ENCODE data around the gene SBNO2. TPM values are rescaled to one million over a fixed set of nuclear protein-coding genes. Genes with fewer than 3 reads are reported as not detected.

Gene SBNO2
- total RNA-seq, 1 experiment from 2014 or later = 46.3 TPM

GRCh38 chr19:1088416-1089010, 85.6 kb downstream of the SBNO2 start:
- TF ChIP-seq, protein P1, sequence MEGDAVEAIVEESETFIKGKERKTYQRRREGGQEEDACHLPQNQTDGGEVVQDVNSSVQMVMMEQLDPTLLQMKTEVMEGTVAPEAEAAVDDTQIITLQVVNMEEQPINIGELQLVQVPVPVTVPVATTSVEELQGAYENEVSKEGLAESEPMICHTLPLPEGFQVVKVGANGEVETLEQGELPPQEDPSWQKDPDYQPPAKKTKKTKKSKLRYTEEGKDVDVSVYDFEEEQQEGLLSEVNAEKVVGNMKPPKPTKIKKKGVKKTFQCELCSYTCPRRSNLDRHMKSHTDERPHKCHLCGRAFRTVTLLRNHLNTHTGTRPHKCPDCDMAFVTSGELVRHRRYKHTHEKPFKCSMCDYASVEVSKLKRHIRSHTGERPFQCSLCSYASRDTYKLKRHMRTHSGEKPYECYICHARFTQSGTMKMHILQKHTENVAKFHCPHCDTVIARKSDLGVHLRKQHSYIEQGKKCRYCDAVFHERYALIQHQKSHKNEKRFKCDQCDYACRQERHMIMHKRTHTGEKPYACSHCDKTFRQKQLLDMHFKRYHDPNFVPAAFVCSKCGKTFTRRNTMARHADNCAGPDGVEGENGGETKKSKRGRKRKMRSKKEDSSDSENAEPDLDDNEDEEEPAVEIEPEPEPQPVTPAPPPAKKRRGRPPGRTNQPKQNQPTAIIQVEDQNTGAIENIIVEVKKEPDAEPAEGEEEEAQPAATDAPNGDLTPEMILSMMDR (conservative IDR thresholded peaks at IDR 0.05) = no peak
- H3K36me3 Mint-ChIP-seq (ENCODE audit: insufficient read depth in 1 of 3, low read depth in 3 of 3) = peaks cover 17 to 58% (median 50%) of the 10 kb centered on the region in 3 experiments; a peak in 6 of 7 replicates
- no peaks in the 10 kb centered on the region for H3K9me3 ChIP-seq (ENCODE audit: control insufficient read depth, low read depth, low read length)
- no peaks in the 10 kb centered on the region for H3K9me3 Mint-ChIP-seq
- H3K27ac ChIP-seq (ENCODE audit: insufficient read length, low read depth, low read length) = no peak overlapping the region
- no peak overlapping the region for H3T11ph ChIP-seq (ENCODE audit: low read length)
- peak overlapping the region in 1 of 3 experiments; percentile 70; a peak in 1 of 7 replicates for H3K27ac Mint-ChIP-seq
- no peaks in the 10 kb centered on the region for H3K79me1 ChIP-seq (ENCODE audit: insufficient read depth, low read depth, low read length, poor library complexity, severe bottlenecking)
- no peak overlapping the region for H3K18ac ChIP-seq (ENCODE audit: insufficient read length, low read depth, low read length)
- no peak overlapping the region for H4K8ac ChIP-seq (replicated peaks; ENCODE audit: insufficient read length, low read depth, low read length)
- peaks cover under 1 to 2% of the 10 kb centered on the region in 2 experiments; a peak in 3 of 4 replicates for H3K4me1 Mint-ChIP-seq
- no peaks in the 10 kb centered on the region for H3K23me2 ChIP-seq (ENCODE audit: insufficient read length, low read depth, low read length, poor library complexity, severe bottlenecking)
- no peak overlapping the region for H2BK15ac ChIP-seq (ENCODE audit: low read depth, low read length)
- no peak overlapping the region for H3K4me3 Mint-ChIP-seq
- no peak overlapping the region for H3K23ac ChIP-seq (ENCODE audit: insufficient read length, low read depth, low read length)
- no peak overlapping the region for H3K4me2 ChIP-seq (ENCODE audit: insufficient read depth, insufficient read length, low read length)
- H4K91ac ChIP-seq (ENCODE audit: insufficient read length, low read depth, low read length) = no peak overlapping the region
- H4K20me1 ChIP-seq (ENCODE audit: control insufficient read depth, insufficient read depth, insufficient read length) = no peaks in the 10 kb centered on the region
- H3K56ac ChIP-seq (ENCODE audit: insufficient read length, low read depth, low read length) = no peak overlapping the region
- H2BK120ac ChIP-seq (ENCODE audit: low read depth, low read length, poor library complexity, severe bottlenecking) = no peak overlapping the region
- no peak overlapping the region for H2BK12ac ChIP-seq (ENCODE audit: insufficient read length, low read depth, low read length)
- no peak overlapping the region for H3K4ac ChIP-seq (ENCODE audit: low read depth, low read length)
- no peaks in the 10 kb centered on the region for H3K79me2 ChIP-seq (ENCODE audit: insufficient read depth, low read length)
- H2AK5ac ChIP-seq (ENCODE audit: insufficient read length, low read length) = no peak overlapping the region
- no peak overlapping the region for H2BK20ac ChIP-seq (ENCODE audit: low read depth, low read length, poor library complexity, severe bottlenecking)
- H3K27me3 Mint-ChIP-seq (ENCODE audit: low read depth) = no peaks in the 10 kb centered on the region
- H3K27me3 ChIP-seq (ENCODE audit: insufficient read depth, low read length) = no peaks in the 10 kb centered on the region
- no peak overlapping the region for H2BK5ac ChIP-seq (ENCODE audit: insufficient read length, low read length)
- no peak overlapping the region for H3K9ac ChIP-seq (ENCODE audit: extremely low read depth, insufficient read length, low read length)
- WGBS (ENCODE audit: extremely low coverage, insufficient read length, low lambda C conversion rate) = no CpG with 5 or more reads among the region's 27 CpGs
- no peak overlapping the region for H3K14ac ChIP-seq (ENCODE audit: insufficient read depth, low read length)
- DNase-seq = no peak
- no peak overlapping the region for H4K5ac ChIP-seq (ENCODE audit: insufficient read length, low read depth, low read length)
- no peak overlapping the region for H2AFZ ChIP-seq (ENCODE audit: low read length)
- H3K4me1 ChIP-seq (ENCODE audit: insufficient read depth, low read length) = no peaks in the 10 kb centered on the region
